Measurements from ENCODE around the gene SGIP1. TPM values are rescaled to one million over a fixed set of nuclear protein-coding genes. Genes with fewer than 3 reads are reported as not detected.

The SGIP1 gene
- total RNA-seq, 2 donors from 2014 or later = 3.8 to 9.4 TPM

DNA sequence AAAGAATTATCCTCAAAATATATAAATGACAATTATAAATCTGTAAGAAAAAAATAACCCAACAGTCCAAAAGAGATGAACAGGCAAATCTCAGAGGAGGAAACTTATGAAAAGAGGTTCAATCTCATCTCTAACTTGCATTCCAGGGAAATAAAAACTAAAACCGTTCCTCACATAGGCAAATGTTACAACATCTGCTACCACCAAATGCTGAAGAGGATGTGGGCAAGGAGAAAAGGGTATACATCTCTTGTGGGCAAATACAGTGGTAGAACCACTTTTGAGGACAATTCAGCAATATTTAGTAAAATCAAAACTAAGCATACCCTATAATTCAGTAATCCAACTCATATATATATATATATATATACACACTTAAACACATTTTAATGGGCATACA is 33.7 kb upstream of the SGIP1 start:
- Histone ChIP-seq H3K4me3 (ENCODE audit: low read length) (no peak overlapping the region), H3K4me1 (ENCODE audit: control insufficient read depth, insufficient read depth, low read length) (no peaks in the 10 kb centered on the region), H3K36me3 (ENCODE audit: control insufficient read depth, insufficient read depth, low read length) (no peaks in the 10 kb centered on the region), H3K27ac (ENCODE audit: low read depth, low read length) (no peak overlapping the region), H3K9ac (ENCODE audit: extremely low read depth, low read length, poor library complexity, severe bottlenecking) (no peak overlapping the region), H3K9me3 (ENCODE audit: control insufficient read depth, low read length) (no peaks in the 10 kb centered on the region), H3K27me3 (ENCODE audit: control insufficient read depth, insufficient read depth, low read length, poor library complexity, severe bottlenecking) (no peaks in the 10 kb centered on the region)
- H3K9me3 Mint-ChIP-seq = no peaks in the 10 kb centered on the region
- WGBS, 2 experiments (ENCODE audit: insufficient coverage in 1 of 2, insufficient read length in 1 of 2) = 90% methylated on average over 1 of the region's 1 CpG; no CpG with 5 or more reads in 1 of the 2 experiments
- TF ChIP-seq, protein P1, sequence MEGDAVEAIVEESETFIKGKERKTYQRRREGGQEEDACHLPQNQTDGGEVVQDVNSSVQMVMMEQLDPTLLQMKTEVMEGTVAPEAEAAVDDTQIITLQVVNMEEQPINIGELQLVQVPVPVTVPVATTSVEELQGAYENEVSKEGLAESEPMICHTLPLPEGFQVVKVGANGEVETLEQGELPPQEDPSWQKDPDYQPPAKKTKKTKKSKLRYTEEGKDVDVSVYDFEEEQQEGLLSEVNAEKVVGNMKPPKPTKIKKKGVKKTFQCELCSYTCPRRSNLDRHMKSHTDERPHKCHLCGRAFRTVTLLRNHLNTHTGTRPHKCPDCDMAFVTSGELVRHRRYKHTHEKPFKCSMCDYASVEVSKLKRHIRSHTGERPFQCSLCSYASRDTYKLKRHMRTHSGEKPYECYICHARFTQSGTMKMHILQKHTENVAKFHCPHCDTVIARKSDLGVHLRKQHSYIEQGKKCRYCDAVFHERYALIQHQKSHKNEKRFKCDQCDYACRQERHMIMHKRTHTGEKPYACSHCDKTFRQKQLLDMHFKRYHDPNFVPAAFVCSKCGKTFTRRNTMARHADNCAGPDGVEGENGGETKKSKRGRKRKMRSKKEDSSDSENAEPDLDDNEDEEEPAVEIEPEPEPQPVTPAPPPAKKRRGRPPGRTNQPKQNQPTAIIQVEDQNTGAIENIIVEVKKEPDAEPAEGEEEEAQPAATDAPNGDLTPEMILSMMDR (conservative IDR thresholded peaks at IDR 0.05) = no peak
- DNase-seq = no peak
- no peaks in the 10 kb centered on the region for H3K36me3 Mint-ChIP-seq (ENCODE audit: low read depth)
- H3K27me3 Mint-ChIP-seq (ENCODE audit: insufficient read depth) = no peaks in the 10 kb centered on the region
- H3K4me1 Mint-ChIP-seq = no peaks in the 10 kb centered on the region
- no peak overlapping the region for H3K27ac Mint-ChIP-seq
- no peak overlapping the region for H3K4me3 Mint-ChIP-seq

DNA sequence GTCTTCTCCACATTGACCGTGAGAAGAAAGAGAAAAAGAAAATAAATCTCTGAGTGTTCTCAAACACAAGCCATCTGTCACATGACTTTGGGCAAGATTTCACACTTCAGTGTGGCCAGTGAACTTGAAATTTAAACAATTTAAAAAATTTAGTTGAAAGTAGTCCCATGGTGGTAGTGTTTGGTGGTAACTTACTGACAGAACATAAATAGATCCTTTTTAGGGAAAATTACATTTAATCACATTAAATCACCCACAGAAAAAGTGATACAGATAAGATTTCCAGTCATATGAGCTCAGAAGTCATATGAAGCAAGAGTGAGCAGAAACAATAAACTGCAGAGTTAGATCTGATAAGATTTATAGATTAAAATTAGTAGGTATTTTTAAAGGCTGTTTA is 31.9 kb upstream of the SGIP1 start:
- Histone ChIP-seq H3K27ac (ENCODE audit: low read depth, low read length) (no peak overlapping the region), H3K4me3 (ENCODE audit: low read length) (no peak overlapping the region), H3K4me1 (ENCODE audit: control insufficient read depth, insufficient read depth, low read length) (no peaks in the 10 kb centered on the region), H3K9me3 (ENCODE audit: control insufficient read depth, low read length) (no peaks in the 10 kb centered on the region), H3K36me3 (ENCODE audit: control insufficient read depth, insufficient read depth, low read length) (no peaks in the 10 kb centered on the region), H3K27me3 (ENCODE audit: control insufficient read depth, insufficient read depth, low read length, poor library complexity, severe bottlenecking) (no peaks in the 10 kb centered on the region), H3K9ac (ENCODE audit: extremely low read depth, low read length, poor library complexity, severe bottlenecking) (no peak overlapping the region)
- Mint-ChIP-seq H3K9me3 (no peaks in the 10 kb centered on the region), H3K27ac (no peak overlapping the region), H3K27me3 (ENCODE audit: insufficient read depth) (no peaks in the 10 kb centered on the region), H3K4me1 (peaks cover 13% of the 10 kb centered on the region), H3K36me3 (ENCODE audit: low read depth) (no peaks in the 10 kb centered on the region), H3K4me3 (no peak overlapping the region)
- no peak for DNase-seq
- WGBS, 2 experiments (ENCODE audit: insufficient coverage in 1 of 2, insufficient read length in 1 of 2) = 80 to 100% methylated on average over 1 of the region's 1 CpG
- TF ChIP-seq, protein P1 (conservative IDR thresholded peaks at IDR 0.05) = no peak

DNA sequence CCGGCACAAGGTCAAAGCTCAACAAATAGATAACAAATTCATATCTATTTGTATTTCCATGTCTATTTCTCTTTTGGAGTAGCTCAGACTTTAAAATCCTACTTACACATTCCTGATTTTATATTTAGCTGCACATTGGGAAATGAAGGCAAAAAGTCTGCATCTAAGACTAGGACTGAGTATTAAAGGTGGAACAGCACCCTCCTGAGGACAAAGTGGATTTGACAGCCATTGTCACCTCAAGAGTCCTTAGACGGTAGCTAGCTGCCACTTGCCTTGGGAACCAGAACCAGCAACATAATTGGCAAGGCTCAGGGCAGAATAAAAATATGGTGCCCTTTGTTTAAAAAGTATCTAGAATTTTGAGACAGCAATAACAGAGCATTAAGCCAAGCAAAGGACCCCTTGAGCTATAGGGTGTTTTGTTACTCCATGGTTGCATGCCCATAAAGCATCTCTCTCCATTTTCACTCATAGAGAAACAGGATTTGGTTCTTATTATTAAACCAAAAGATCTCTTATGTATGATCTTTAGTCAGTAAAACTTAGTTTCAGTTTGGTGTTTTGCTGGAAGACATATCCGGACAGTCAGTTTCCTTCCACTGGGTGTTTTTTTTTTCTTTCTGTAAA is 30.0 kb upstream of the SGIP1 start:
- Mint-ChIP-seq H3K9me3 (no peaks in the 10 kb centered on the region), H3K27me3 (ENCODE audit: insufficient read depth) (no peaks in the 10 kb centered on the region), H3K27ac (no peak overlapping the region), H3K4me1 (peaks cover 16% of the 10 kb centered on the region), H3K4me3 (no peak overlapping the region), H3K36me3 (ENCODE audit: low read depth) (no peaks in the 10 kb centered on the region)
- 0 to 70% methylated on average over 1 to 3 of the region's 3 CpGs for WGBS, 2 experiments (ENCODE audit: insufficient coverage in 1 of 2, insufficient read length in 1 of 2)
- no peaks in the 10 kb centered on the region for H3K4me1 ChIP-seq (ENCODE audit: control insufficient read depth, insufficient read depth, low read length)
- H3K4me3 ChIP-seq (ENCODE audit: low read length) = no peak overlapping the region
- H3K36me3 ChIP-seq (ENCODE audit: control insufficient read depth, insufficient read depth, low read length) = no peaks in the 10 kb centered on the region
- TF ChIP-seq, protein P1 (conservative IDR thresholded peaks at IDR 0.05) = peak; percentile 87
- no peaks in the 10 kb centered on the region for H3K9me3 ChIP-seq (ENCODE audit: control insufficient read depth, low read length)
- no peaks in the 10 kb centered on the region for H3K27me3 ChIP-seq (ENCODE audit: control insufficient read depth, insufficient read depth, low read length, poor library complexity, severe bottlenecking)
- H3K9ac ChIP-seq (ENCODE audit: extremely low read depth, low read length, poor library complexity, severe bottlenecking) = no peak overlapping the region
- peak; percentile 87 for DNase-seq
- H3K27ac ChIP-seq (ENCODE audit: low read depth, low read length) = no peak overlapping the region

Measured in endodermal cell (in vitro differentiated cells).